ENCODE results near the gene AGO3. TPM values are rescaled to one million over a fixed set of nuclear protein-coding genes. Genes with fewer than 3 reads are reported as not detected.
"Not testable (repeated sequence)": the region's sequence is repeated elsewhere in the genome, so short reads cannot be mapped to it uniquely, and the experiment has no call there.

The AGO3 gene
- total RNA-seq, 2 donors from 2014 or later, result 19.4 to 32.7 TPM

GRCh38 chr1:35888255-35888654, 42.6 kb upstream of the AGO3 start:
- Histone ChIP-seq H3K27me3 (replicated peaks; ENCODE audit: insufficient read depth) (no peaks in the 10 kb centered on the region), H3K36me3 (no peaks in the 10 kb centered on the region), H3K27ac (no peak overlapping the region), H3K4me3 (no peak overlapping the region), H3K4me1 (replicated peaks) (peaks cover 3% of the 10 kb centered on the region), H3K9me3 (no peaks in the 10 kb centered on the region)
- 89% methylated on average over 11 of the region's 11 CpGs for WGBS
- no peak for TF ChIP-seq POLR2AphosphoS5 (IDR thresholded peaks at IDR 0.05)
- TF ChIP-seq POLR2A (IDR thresholded peaks at IDR 0.05), result no peak
- TF ChIP-seq CTCF (IDR thresholded peaks at IDR 0.05), result no peak
- intact Hi-C loops (cut with DNase I), result no loop called here
- no peak for DNase-seq (ENCODE audit: low spot score)

- H3K4me1 ChIP-seq (replicated peaks); intact Hi-C loops (cut with DNase I); H3K4me3 ChIP-seq; H3K27ac ChIP-seq; H3K9me3 ChIP-seq; H3K36me3 ChIP-seq; H3K27me3 ChIP-seq (replicated peaks; ENCODE audit: insufficient read depth); DNase-seq (ENCODE audit: low spot score): not testable (repeated sequence)
- WGBS, result 90% methylated on average over 3 of the region's 3 CpGs
These were observed 41.9 kb upstream of the AGO3 start for GRCh38 chr1:35888981-35889380.

GRCh38 chr1:35893051-35893879, 37.6 kb upstream of the AGO3 start:
- no peak overlapping the region for H3K27ac ChIP-seq
- intact Hi-C loops (cut with DNase I), result no loop called here
- H3K36me3 ChIP-seq, result no peaks in the 10 kb centered on the region
- no peaks in the 10 kb centered on the region for H3K4me1 ChIP-seq (replicated peaks)
- DNase-seq (ENCODE audit: low spot score), result no peak
- 93% methylated on average over 13 of the region's 14 CpGs for WGBS
- H3K27me3 ChIP-seq (replicated peaks; ENCODE audit: insufficient read depth), result no peaks in the 10 kb centered on the region
- no peak for TF ChIP-seq CTCF (IDR thresholded peaks at IDR 0.05)
- TF ChIP-seq POLR2AphosphoS5 (IDR thresholded peaks at IDR 0.05), result no peak
- no peak for TF ChIP-seq POLR2A (IDR thresholded peaks at IDR 0.05)
- H3K4me3 ChIP-seq, result no peak overlapping the region
- no peaks in the 10 kb centered on the region for H3K9me3 ChIP-seq

GRCh38 chr1:35894183-35894582, 36.7 kb upstream of the AGO3 start:
- Histone ChIP-seq H3K36me3 (no peaks in the 10 kb centered on the region), H3K27ac (no peak overlapping the region), H3K4me1 (replicated peaks) (no peaks in the 10 kb centered on the region), H3K27me3 (replicated peaks; ENCODE audit: insufficient read depth) (no peaks in the 10 kb centered on the region), H3K9me3 (no peaks in the 10 kb centered on the region), H3K4me3 (no peak overlapping the region)
- intact Hi-C loops (cut with DNase I), result no loop called here
- TF ChIP-seq CTCF (IDR thresholded peaks at IDR 0.05) (no peak), POLR2AphosphoS5 (IDR thresholded peaks at IDR 0.05) (no peak), POLR2A (IDR thresholded peaks at IDR 0.05) (no peak)
- WGBS, result 92% methylated on average over 6 of the region's 6 CpGs
- DNase-seq (ENCODE audit: low spot score), result no peak

GRCh38 chr1:35894656-35895055, 36.2 kb upstream of the AGO3 start:
- H3K27ac ChIP-seq, result no peak overlapping the region
- WGBS, result 93% methylated on average over 1 of the region's 1 CpG
- intact Hi-C loops (cut with DNase I), result no loop called here

More at GRCh38 chr1:35894656-35895055, 36.2 kb upstream of the AGO3 start:
- no peaks in the 10 kb centered on the region for H3K9me3 ChIP-seq
- H3K36me3 ChIP-seq, result no peaks in the 10 kb centered on the region
- TF ChIP-seq CTCF (IDR thresholded peaks at IDR 0.05) (no peak), POLR2A (IDR thresholded peaks at IDR 0.05) (no peak), POLR2AphosphoS5 (IDR thresholded peaks at IDR 0.05) (no peak)
- no peaks in the 10 kb centered on the region for H3K4me1 ChIP-seq (replicated peaks)
- no peaks in the 10 kb centered on the region for H3K27me3 ChIP-seq (replicated peaks; ENCODE audit: insufficient read depth)
- no peak overlapping the region for H3K4me3 ChIP-seq
- no peak for DNase-seq (ENCODE audit: low spot score)
